Suppressor macrophage treated with lipopolysaccharide for 1 hour (primary cell): Measurements from ENCODE around the gene CMTM7.

Experiments
- DNase-seq, 3 donors: peaks; one replicate each; pipeline ENCODE4 v3.0.0-alpha.2; 2020 to 2022

CMTM7 gene

GRCh38 chr3:32391643-32392535 lies at the start of gene CMTM7:
Gene CMTM7, plus strand, starts transcription at chr3:32391853. Its CDS starts 54 bp downstream, at chr3:32391907.
- DNase-seq: peak; percentile 72 to 85 (median 81)

GRCh38 chr3:32347343-32348125 lies 44.1 kb upstream of the CMTM7 start:
- peak in 2 of 3 donors; percentile 3 to 5 for DNase-seq

GRCh38 chr3:32349184-32349583 lies 42.5 kb upstream of the CMTM7 start:
- no peak for DNase-seq

- peak in 1 of 3 donors; percentile 20 for DNase-seq
Measured at GRCh38 chr3:32352563-32352962, 39.1 kb upstream of the CMTM7 start.

GRCh38 chr3:32353351-32353750 lies 38.3 kb upstream of the CMTM7 start:
- no peak for DNase-seq

- no peak for DNase-seq
Measured at GRCh38 chr3:32354362-32354778, 37.3 kb upstream of the CMTM7 start.

- no peak for DNase-seq
Measured at GRCh38 chr3:32355751-32356291, 35.8 kb upstream of the CMTM7 start.

GRCh38 chr3:32359766-32360492 lies 31.7 kb upstream of the CMTM7 start:
- no peak for DNase-seq

- DNase-seq: no peak
Measured at GRCh38 chr3:32360493-32360827, 31.2 kb upstream of the CMTM7 start.

- no peak for DNase-seq
Measured at GRCh38 chr3:32366638-32367397, 24.8 kb upstream of the CMTM7 start.

- DNase-seq: no peak
Measured at GRCh38 chr3:32367442-32367841, 24.2 kb upstream of the CMTM7 start.

- no peak for DNase-seq
Measured at GRCh38 chr3:32371461-32372212, 20.0 kb upstream of the CMTM7 start.

GRCh38 chr3:32372213-32372490 lies 19.5 kb upstream of the CMTM7 start:
- DNase-seq: no peak

GRCh38 chr3:32373276-32373675 lies 18.4 kb upstream of the CMTM7 start:
- no peak for DNase-seq

GRCh38 chr3:32373844-32374243 lies 17.8 kb upstream of the CMTM7 start:
- DNase-seq: no peak

GRCh38 chr3:32374788-32375595 lies 16.7 kb upstream of the CMTM7 start:
- peak; percentile 87 to 91 (median 90) for DNase-seq

- no peak for DNase-seq
Measured at GRCh38 chr3:32375596-32375930, 16.1 kb upstream of the CMTM7 start.

GRCh38 chr3:32376115-32376514 lies 15.5 kb upstream of the CMTM7 start:
- DNase-seq: peak in 2 of 3 donors; percentile 41 to 60

- peak; percentile 40 to 60 (median 44) for DNase-seq
Measured at GRCh38 chr3:32379831-32380500, 11.7 kb upstream of the CMTM7 start.

GRCh38 chr3:32381922-32382321 lies 9.7 kb upstream of the CMTM7 start:
- no peak for DNase-seq
